Stimulated activated naive CD4-positive, alpha-beta T cell treated with Interleukin-2 at 50 U/mL for 16 hours (primary cell): ENCODE results near the gene NPRL2.

ENCODE experiments used
- DNase-seq: peaks from one replicate; lab custom pipeline; 2025; lab: John Stamatoyannopoulos, UW

Gene NPRL2

DNA sequence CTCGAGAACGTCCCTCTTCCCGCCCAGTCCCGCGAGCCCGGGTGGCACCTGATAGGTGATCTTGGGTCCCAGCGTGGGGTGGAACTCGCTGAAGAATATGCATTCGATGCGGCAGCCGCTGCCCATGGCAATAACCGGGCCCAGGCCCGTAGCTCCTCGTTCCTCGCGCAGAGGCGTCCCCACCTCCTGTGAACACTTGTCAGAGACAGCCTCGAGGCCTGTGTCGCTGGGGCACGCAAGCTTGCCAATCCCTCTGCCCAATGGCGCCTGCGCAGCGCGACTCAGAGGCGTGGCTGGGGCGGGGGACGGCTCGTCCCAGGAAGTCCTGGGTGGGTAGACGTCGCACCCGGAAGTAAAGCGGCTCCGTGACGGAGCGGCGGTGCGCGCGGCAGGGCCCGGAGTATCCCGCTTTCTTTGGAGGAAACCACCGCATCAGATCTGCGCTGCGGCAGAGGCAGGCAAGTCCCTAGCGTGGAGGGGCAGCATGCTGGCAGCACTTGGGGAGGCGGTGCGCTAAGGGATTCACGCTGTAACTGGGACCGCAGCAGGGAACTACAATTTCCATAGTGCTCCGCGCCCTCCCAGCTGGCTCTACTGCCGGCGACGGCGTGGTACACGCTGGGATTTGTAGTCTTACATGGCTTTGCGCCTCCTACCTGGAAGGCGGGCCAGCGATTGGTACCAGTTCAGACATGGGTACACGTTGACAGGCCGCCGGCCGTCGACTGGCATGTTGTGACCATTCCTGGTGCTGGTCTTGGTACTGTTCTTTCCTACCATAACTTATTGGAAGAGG, at the start of gene NPRL2, which contains the start of gene CYB561D2:
TSS of gene NPRL2 (minus strand) at position 249 of the 796 bp plus-strand sequence. CDS start at position 126, 123 bp downstream.
TSS of gene CYB561D2 (plus strand) at position 336 of the 796 bp plus-strand sequence. CDS start 572 bp downstream, outside the sequence.
- DNase-seq: peak; percentile 99

DNA sequence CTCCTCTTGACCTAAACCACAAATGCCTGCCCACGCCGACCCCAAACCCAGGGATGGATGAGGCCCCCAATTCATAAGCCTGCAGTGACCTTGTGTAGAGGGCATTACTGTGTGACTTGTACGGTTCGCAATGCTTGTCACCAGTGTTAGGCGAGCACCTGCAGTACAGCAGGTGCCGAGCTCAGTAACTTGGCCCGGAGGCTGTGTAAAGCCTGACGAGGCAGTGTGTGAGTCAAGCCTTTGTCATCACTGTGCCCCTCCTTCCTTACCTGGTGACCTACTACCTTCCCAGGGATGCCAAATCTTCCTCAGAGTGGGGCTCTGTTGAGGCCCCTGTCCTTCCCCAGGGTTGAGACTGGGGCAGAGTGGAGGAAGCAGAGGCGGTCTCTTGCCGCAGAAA, 45.9 kb upstream of the NPRL2 start:
- DNase-seq: no peak

GRCh38 chr3:50395070-50395860, 44.7 kb upstream of the NPRL2 start:
- DNase-seq: no peak

DNA sequence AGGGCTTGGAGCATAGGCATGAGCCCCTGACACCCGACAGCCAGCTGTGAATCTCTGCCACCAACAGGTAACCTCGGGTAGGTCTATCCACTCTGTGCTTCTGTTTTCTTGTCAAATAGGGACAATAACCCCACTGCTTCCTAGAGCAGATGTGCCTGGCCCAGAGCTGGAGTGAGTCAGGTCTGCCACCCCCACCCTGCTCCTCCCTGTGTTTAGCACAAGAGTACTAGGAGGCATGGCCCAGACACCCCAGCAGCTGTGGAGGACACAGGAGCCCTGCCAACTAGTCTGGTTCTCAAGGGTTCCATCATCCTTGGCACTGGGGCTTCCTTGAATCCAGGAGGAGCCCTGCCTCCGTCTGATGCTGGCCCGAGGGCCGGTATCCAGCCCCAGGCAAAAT, 42.5 kb upstream of the NPRL2 start:
- no peak for DNase-seq

GRCh38 chr3:50392101-50392715, 41.6 kb upstream of the NPRL2 start:
- DNase-seq: no peak

DNA sequence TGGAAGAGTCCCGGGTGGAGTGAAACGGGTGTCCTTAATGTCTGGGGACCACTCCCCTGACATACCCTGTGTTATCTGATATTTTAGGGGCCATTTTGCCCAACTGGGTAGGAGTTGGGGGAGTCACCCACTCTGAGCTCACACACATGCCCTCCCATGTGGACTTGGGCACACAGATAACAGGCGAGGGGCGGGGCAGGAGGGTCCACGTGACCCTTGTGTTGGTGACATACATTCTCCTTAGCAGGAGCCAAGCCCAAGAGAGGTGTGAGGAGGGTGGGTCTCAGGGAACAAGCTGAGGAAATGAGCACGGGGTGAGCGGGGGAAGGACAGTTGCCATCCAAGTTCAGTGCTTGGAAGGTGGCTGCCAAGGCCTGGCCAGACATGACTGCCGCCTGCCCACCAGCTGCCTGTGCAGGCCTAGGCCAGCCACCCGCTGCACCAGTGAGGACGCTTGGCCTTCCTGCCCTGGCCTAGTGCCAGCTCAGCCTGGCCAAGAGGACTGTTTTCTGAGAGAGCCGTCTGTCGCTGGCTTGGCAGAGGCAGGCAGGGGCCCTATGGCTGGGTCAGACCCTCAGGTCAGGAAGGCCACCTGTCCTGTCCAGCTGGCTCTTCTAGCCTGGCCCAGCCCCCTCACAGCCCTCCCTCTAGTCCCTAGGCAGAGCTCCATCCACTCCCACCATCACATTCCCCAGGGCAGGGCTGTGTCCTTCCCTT, 40.1 kb upstream of the NPRL2 start:
- DNase-seq: no peak

DNA sequence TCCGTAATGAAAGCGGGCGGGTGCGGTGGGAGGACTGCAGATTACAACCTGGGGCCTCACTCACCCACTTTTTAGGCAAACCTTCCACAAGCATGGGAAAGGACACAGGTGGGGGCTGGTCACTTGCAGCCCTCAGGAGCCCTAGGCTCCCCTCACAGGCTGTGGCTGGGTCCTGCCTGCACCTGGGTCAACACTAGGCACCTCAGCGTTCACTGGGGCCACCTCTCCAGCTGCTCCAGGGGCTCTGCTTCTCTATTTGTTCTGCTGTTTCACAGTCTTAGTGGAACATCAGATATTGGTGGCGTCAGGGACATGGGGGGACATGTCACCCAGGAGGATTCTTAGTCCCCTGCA, 38.8 kb upstream of the NPRL2 start:
- DNase-seq: no peak

- no peak for DNase-seq
Observed at GRCh38 chr3:50388720-50389413, 38.3 kb upstream of the NPRL2 start.

- DNase-seq: no peak
Observed at GRCh38 chr3:50388016-50388719, 37.6 kb upstream of the NPRL2 start.

- DNase-seq: no peak
Observed at GRCh38 chr3:50385754-50386153, 35.2 kb upstream of the NPRL2 start.

GRCh38 chr3:50383750-50384149, 33.2 kb upstream of the NPRL2 start:
- no peak for DNase-seq

- DNase-seq: no peak
Observed at GRCh38 chr3:50382722-50383121, 32.1 kb upstream of the NPRL2 start.

GRCh38 chr3:50381383-50381782, 30.8 kb upstream of the NPRL2 start:
- no peak for DNase-seq

DNA sequence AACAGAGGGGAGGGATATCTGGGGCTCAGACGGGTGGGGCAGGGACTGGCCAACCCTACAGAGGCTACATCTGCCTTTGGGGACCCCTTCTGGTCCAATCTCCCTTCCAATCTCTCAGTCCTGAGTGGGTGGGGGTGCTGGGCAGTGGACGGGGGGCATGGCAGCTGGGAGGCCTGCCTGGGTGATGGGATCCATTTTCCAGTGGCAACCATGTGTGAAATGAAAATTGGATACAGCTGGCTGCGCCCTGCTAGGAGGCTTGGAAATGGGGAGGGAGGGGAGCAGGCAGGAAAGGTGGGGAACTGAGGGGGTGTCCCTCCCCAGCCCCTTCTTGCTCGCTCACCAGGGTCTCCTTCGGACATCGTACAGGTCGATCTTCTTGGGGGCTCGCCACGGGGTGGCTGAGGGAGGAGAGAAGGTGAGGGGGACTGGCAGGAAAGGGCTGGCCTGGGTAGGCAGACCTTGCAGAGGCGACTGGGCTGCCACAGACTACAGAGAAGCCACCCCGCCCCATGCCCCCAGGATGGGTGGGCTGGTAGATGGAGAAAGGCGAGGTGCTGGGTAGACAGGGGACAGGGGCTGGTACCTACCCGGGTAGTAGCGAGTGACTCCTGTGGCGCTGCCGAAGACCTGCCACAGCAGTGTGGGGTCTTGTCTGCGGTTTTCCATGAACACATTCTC, 30.0 kb upstream of the NPRL2 start:
- DNase-seq: no peak

DNA sequence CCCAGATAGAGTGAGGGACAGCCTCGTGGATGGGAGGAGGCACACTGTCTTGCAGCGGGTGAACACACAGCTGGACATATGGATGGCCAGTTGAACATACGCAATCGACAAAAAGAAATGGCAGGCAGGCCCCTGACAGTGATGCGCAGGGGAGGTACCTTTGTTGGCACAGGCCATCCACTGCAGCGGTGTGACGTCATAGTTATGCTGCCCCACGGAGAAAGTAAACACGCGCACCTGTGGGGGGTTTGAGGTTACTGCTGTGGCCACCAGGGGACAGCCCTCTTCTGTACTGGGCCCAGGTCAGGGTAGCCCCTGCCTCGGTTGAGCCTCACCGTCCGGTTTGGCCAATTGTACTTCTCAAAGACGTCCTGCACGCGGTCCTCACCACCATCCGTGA, 28.2 kb upstream of the NPRL2 start:
- no peak for DNase-seq

DNA sequence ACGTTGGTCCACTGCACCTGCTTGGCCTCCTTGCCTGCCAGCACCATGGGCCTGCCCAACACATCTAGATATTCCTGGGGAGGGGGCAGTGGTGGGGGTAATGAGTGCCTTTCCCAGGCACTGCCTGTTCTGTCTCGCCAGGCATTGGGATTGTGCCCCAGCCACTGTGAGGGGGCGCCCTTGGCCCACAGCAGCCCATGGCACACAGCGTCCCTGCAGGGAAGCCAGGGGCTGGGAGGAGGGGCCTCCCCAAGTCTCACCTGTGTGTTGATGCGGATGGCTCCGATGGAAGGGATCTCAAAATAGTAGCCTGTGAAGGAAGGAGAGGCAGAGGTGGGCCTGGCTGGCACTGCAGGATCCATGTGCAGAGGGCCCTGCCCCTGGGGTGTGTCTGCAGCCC, 27.4 kb upstream of the NPRL2 start:
- no peak for DNase-seq

- no peak for DNase-seq
Observed at GRCh38 chr3:50375258-50375931, 24.8 kb upstream of the NPRL2 start.

DNA sequence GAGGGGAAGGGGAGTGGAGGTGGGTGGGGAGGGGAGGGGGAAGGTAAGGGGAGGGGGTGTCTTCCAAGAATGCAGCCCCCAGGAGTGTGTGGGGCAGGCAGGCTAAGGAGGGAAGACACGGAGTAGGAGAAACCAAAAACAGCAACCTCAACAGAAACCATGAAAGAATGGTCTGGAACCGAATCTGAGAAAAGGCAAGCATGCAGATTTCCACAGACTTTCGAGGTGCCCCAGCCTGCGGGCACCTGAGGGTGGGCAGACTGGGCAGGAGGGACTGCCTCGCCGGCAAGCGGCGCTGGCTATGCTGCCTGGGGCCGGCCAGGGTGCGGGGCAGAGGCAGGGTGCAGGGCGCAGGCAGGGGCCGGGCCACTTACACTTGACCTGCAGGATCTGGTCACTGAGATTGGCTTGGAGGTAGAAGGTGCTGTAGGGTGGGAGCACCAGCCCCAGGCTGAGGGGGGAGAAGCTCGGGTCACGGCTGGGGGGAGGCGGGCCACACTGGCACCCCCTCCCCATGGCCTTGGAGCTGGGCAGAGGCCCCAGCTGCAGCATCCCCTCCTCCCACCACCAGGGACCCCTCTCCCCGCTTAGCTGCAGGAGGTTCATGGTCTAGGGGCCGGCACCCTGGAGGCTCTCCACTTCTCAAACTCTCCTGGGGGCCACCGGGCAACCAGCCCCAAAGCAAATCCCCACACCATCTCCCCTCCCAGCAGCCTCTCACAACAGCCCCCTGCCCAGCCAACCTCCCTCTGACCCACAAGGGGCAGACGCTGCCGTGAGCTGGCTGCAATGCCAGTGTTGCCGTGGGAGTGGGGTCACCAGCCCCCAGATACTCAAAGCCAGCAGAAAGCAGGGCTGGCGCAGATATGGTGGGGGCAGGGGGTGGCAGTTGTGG, 24.0 kb upstream of the NPRL2 start:
- no peak for DNase-seq
